ENCODE data around the gene CLINT1. TPM values are rescaled to one million over a fixed set of nuclear protein-coding genes. Genes with fewer than 3 reads are reported as not detected.
A peak's percentile ranks its signal among the peaks of the same experiment; 100 is the strongest.

The CLINT1 gene
- total RNA-seq, 1 experiment from 2014 or later = 79.6 TPM

DNA sequence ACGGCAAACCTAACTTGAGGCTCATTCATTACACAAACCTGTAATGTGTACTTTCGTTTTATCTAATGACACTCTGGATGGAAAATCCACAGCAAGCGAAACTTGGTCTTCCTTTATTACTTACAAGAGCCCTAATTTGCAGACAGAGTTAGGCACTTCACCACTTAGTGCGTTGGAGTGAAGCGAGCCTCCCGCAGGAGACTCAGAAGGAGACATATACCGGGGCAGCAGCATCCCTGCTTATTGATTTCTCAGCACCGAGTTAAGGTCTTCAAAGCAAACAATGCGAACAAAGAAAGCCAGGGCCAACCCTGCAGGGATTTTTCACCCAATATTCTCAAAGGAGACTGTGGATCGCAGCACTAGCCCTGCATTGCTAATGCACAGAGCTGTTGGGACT lies 86.8 kb downstream of the CLINT1 start (continued):
- TF ChIP-seq ZNF396 (CRISPR knock-in tag; IDR thresholded peaks at IDR 0.05; ENCODE audit: borderline replicate concordance) = no peak

DNA sequence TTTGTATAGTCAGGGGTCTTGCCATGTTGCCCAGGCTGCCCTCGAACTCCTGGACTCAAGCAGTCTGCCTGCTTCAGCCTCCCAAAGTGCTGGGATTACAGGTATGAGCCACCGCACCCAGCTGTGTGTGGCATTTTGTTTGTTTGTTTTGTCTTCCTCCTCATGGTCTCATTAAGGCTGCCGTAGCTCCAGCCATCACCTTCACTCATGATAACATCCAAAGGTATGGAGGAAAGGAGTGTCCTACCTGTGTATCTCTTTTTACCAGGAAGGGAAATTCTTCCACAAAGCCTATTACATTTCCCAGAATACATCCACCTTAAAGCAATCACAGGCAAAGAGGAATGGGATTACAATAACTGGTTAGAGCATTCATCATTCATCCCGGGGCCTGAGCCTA lies 88.3 kb downstream of the CLINT1 start:
- no peak for DNase-seq (ENCODE audit: low spot score)
- ATAC-seq = no peak
- Mint-ChIP-seq H3K27ac (no peak overlapping the region), H3K27me3 (ENCODE audit: low read depth) (no peaks in the 10 kb centered on the region), H3K4me3 (no peak overlapping the region), H3K9me3 (peaks cover 6% of the 10 kb centered on the region), H3K36me3 (no peaks in the 10 kb centered on the region), H3K4me1 (no peaks in the 10 kb centered on the region)
- ChIA-PET POLR2A (no interaction called here), CTCF (no interaction called here)
- TF ChIP-seq GTF2I (CRISPR knock-in tag; conservative IDR thresholded peaks at IDR 0.05) (0 out of 2 replicates have a peak, but pooled peaks have one; percentile 25), HMGA2 (CRISPR knock-in tag; IDR thresholded peaks at IDR 0.05) (no peak)

DNA sequence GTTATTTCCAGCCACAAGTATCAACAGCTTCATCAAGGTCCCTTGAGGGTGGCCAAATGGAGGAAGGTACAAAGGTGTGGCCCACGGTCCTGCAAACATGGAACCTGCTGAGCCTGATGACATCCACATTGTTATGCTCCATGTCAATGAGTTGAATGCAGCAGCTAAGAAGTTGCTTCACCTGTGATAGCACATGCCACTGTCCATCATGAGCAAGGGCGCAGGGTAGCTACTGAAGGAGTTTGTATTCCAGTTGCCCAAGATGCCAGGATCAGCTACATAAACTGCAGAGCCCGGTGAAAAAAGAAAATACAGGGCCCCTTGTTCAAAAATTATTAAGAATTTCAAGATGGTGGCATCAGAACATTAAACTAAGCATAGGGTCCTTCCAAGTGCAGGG lies 91.3 kb downstream of the CLINT1 start:
- H3K4me3 Mint-ChIP-seq = no peak overlapping the region
- ChIA-PET CTCF (interaction anchor here (1.4 to 1.6 kb wide), 2 partner anchors 24 to 61 kb away, joined by 3 to 4 read pairs; partner anchors contain the start of gene LSM11), POLR2A (no interaction called here)
- peaks cover 6% of the 10 kb centered on the region for H3K9me3 Mint-ChIP-seq
- H3K27me3 Mint-ChIP-seq (ENCODE audit: low read depth) = no peaks in the 10 kb centered on the region
- DNase-seq (ENCODE audit: low spot score) (no peak), ATAC-seq (no peak)
- no peaks in the 10 kb centered on the region for H3K36me3 Mint-ChIP-seq
- H3K4me1 Mint-ChIP-seq = no peaks in the 10 kb centered on the region
- TF ChIP-seq ZNF416 (CRISPR knock-in tag; IDR thresholded peaks at IDR 0.05) (no peak), OVOL2 (CRISPR knock-in tag; IDR thresholded peaks at IDR 0.05; ENCODE audit: borderline replicate concordance) (no peak), ESRRA (CRISPR knock-in tag; IDR thresholded peaks at IDR 0.05; ENCODE audit: borderline replicate concordance) (no peak), SOX15 (CRISPR knock-in tag; IDR thresholded peaks at IDR 0.05) (no peak), TEAD4 (CRISPR knock-in tag; IDR thresholded peaks at IDR 0.05) (no peak), PRRX2 (CRISPR knock-in tag; IDR thresholded peaks at IDR 0.05) (no peak), TEAD1 (CRISPR knock-in tag; IDR thresholded peaks at IDR 0.05) (no peak), TCF7 (CRISPR knock-in tag; IDR thresholded peaks at IDR 0.05; ENCODE audit: low read depth) (no peak), MXD4 (CRISPR knock-in tag; IDR thresholded peaks at IDR 0.05; ENCODE audit: borderline replicate concordance) (no peak), SMAD3 (CRISPR knock-in tag; IDR thresholded peaks at IDR 0.05; ENCODE audit: borderline replicate concordance) (no peak), SP1 (CRISPR knock-in tag; conservative IDR thresholded peaks at IDR 0.05) (no peak), FOXP1 (CRISPR knock-in tag; IDR thresholded peaks at IDR 0.05; ENCODE audit: borderline replicate concordance) (no peak), ATF1 (CRISPR knock-in tag; IDR thresholded peaks at IDR 0.05) (no peak), IRF2 (CRISPR knock-in tag; IDR thresholded peaks at IDR 0.05; ENCODE audit: borderline replicate concordance, low read depth) (no peak)
- TF ChIP-seq, protein P1, sequence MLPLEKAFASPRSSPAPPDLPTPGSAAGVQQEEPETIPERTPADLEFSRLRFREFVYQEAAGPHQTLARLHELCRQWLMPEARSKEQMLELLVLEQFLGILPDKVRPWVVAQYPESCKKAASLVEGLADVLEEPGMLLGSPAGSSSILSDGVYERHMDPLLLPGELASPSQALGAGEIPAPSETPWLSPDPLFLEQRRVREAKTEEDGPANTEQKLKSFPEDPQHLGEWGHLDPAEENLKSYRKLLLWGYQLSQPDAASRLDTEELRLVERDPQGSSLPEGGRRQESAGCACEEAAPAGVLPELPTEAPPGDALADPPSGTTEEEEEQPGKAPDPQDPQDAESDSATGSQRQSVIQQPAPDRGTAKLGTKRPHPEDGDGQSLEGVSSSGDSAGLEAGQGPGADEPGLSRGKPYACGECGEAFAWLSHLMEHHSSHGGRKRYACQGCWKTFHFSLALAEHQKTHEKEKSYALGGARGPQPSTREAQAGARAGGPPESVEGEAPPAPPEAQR (CRISPR knock-in tag; IDR thresholded peaks at IDR 0.05) = no peak
- H3K27ac Mint-ChIP-seq = no peak overlapping the region

DNA sequence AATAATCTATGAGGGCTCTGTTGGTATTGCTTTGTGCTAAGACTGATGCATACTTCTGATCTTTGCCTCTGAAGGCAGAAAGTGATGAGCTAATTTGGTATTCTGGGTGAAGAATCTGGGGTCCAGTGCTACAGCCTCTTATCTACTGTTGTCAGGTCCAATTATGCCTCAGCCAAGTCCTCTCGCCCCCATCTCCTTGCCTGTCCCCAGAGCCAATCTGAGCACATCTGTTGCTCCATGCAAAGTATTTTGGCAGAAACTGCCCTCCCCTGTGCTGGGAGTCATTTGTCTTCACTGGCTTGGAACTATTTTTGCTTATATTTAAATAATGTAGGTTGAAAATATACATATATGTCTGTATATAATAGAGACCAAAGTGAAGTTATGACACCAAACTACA lies 92.0 kb downstream of the CLINT1 start:
- no peak overlapping the region for H3K4me3 Mint-ChIP-seq
- H3K36me3 Mint-ChIP-seq = no peaks in the 10 kb centered on the region
- no peaks in the 10 kb centered on the region for H3K27me3 Mint-ChIP-seq (ENCODE audit: low read depth)
- no peaks in the 10 kb centered on the region for H3K4me1 Mint-ChIP-seq
- DNase-seq (ENCODE audit: low spot score) (no peak), ATAC-seq (no peak)
- POLR2A ChIA-PET = no interaction called here
- CTCF ChIA-PET = interaction anchor here (1.6 kb wide), 1 partner anchor 62 kb away, joined by 3 read pairs; no protein-coding TSS in a partner anchor
- H3K9me3 Mint-ChIP-seq = peaks cover 6% of the 10 kb centered on the region
- no peak overlapping the region for H3K27ac Mint-ChIP-seq
- TF ChIP-seq NFE2L1 (CRISPR knock-in tag; IDR thresholded peaks at IDR 0.05) = no peak
- no peak for TF ChIP-seq NFATC4 (CRISPR knock-in tag; IDR thresholded peaks at IDR 0.05)
- TF ChIP-seq, protein P2, sequence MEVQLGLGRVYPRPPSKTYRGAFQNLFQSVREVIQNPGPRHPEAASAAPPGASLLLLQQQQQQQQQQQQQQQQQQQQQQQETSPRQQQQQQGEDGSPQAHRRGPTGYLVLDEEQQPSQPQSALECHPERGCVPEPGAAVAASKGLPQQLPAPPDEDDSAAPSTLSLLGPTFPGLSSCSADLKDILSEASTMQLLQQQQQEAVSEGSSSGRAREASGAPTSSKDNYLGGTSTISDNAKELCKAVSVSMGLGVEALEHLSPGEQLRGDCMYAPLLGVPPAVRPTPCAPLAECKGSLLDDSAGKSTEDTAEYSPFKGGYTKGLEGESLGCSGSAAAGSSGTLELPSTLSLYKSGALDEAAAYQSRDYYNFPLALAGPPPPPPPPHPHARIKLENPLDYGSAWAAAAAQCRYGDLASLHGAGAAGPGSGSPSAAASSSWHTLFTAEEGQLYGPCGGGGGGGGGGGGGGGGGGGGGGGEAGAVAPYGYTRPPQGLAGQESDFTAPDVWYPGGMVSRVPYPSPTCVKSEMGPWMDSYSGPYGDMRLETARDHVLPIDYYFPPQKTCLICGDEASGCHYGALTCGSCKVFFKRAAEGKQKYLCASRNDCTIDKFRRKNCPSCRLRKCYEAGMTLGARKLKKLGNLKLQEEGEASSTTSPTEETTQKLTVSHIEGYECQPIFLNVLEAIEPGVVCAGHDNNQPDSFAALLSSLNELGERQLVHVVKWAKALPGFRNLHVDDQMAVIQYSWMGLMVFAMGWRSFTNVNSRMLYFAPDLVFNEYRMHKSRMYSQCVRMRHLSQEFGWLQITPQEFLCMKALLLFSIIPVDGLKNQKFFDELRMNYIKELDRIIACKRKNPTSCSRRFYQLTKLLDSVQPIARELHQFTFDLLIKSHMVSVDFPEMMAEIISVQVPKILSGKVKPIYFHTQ (CRISPR knock-in tag; IDR thresholded peaks at IDR 0.05) = no peak
- TF ChIP-seq ZNF416 (CRISPR knock-in tag; IDR thresholded peaks at IDR 0.05) = no peak
- TF ChIP-seq ZNF232 (CRISPR knock-in tag; IDR thresholded peaks at IDR 0.05) = no peak
- no peak for TF ChIP-seq TEAD1 (CRISPR knock-in tag; IDR thresholded peaks at IDR 0.05)
- no peak for TF ChIP-seq ZBTB21 (CRISPR knock-in tag; IDR thresholded peaks at IDR 0.05; ENCODE audit: borderline replicate concordance)
- TF ChIP-seq GRHL2 (CRISPR knock-in tag; IDR thresholded peaks at IDR 0.05; ENCODE audit: insufficient replicate concordance, severe bottlenecking) = no peak
- TF ChIP-seq, protein P3, sequence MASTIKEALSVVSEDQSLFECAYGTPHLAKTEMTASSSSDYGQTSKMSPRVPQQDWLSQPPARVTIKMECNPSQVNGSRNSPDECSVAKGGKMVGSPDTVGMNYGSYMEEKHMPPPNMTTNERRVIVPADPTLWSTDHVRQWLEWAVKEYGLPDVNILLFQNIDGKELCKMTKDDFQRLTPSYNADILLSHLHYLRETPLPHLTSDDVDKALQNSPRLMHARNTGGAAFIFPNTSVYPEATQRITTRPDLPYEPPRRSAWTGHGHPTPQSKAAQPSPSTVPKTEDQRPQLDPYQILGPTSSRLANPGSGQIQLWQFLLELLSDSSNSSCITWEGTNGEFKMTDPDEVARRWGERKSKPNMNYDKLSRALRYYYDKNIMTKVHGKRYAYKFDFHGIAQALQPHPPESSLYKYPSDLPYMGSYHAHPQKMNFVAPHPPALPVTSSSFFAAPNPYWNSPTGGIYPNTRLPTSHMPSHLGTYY (CRISPR knock-in tag; IDR thresholded peaks at IDR 0.05) = no peak

Measured in WTC11 (cell line).